GM10266 (cell line): ENCODE data around the gene S1PR4.
A peak's percentile ranks its signal among the peaks of the same experiment; 100 is the strongest.

Experiments
- DNase-seq: peaks from one replicate; pipeline ENCODE4 v3.0.0; 2012; ENCODE audit errors: extremely low spot score
- TF ChIP-seq, protein P1 (sequence below): IDR thresholded peaks from 2 replicates; pipeline ENCODE4 v1.5.1; 2012; ENCODE audit warnings: mild to moderate bottlenecking, low read depth; ENCODE audit not compliant: control insufficient read depth, insufficient read depth; ENCODE audit errors: missing control alignments

Gene S1PR4

DNA sequence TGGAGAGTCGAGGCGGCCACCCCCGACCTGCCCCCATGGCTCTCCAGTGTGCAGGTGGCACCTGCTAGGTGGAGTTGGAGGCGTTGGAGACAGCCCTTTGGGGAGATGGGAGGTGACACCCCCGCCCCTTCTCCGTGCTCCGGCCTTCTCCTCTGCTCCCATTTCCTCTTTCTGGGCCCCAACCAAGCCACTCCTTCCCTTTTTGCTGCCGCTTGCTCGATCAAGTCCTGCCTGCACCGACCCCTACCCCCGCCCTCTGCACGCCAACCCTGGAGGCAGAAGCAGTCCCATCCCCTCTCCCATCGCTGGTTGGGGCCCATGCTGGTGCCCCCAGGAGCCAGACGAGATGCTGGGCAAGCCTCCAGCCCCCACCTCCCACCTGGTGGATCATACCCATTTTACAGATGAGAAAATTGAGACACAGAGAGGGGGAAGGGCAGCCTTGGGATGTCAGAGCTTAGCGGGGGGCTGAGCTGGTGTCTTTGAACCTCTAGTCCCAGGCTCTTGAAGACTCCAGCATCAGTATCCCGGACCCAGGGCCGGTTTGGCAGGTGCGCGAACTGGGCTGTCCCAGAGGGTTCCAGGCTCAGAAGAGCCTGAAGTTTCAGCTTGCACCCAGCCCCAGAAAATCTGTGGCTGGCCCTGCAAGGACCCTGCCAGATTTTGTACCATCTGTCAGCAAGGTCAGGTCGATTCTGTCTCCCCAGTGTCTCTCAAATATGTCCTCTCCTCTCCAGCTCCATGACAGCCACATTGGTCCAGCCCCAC lies 32.5 kb upstream of the S1PR4 start:
- DNase-seq, result no peak
- TF ChIP-seq, protein P1, sequence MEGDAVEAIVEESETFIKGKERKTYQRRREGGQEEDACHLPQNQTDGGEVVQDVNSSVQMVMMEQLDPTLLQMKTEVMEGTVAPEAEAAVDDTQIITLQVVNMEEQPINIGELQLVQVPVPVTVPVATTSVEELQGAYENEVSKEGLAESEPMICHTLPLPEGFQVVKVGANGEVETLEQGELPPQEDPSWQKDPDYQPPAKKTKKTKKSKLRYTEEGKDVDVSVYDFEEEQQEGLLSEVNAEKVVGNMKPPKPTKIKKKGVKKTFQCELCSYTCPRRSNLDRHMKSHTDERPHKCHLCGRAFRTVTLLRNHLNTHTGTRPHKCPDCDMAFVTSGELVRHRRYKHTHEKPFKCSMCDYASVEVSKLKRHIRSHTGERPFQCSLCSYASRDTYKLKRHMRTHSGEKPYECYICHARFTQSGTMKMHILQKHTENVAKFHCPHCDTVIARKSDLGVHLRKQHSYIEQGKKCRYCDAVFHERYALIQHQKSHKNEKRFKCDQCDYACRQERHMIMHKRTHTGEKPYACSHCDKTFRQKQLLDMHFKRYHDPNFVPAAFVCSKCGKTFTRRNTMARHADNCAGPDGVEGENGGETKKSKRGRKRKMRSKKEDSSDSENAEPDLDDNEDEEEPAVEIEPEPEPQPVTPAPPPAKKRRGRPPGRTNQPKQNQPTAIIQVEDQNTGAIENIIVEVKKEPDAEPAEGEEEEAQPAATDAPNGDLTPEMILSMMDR, result no peak

DNA sequence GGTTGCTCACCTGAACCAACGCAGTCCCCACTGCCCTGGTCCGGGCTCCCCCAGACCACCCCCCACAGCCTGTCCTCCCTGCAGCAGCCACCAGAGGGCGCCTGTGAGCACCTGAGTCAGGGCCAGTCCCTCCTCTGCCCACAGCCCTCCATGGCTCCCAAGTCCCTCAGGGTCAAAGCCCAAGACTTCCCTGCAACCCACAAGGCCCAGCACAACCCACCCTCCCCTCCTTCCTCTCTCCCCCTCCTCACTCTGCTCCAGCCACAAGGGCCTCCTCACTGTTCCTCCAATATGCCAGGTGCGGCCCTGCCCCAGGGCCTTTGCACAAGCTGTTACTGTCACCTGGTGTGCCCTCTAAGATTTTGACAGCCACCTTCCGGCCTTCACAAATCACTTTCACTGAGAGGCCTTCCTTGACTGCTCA lies 31.9 kb upstream of the S1PR4 start:
- no peak for DNase-seq
- TF ChIP-seq, protein P1, result peak; percentile 81

DNA sequence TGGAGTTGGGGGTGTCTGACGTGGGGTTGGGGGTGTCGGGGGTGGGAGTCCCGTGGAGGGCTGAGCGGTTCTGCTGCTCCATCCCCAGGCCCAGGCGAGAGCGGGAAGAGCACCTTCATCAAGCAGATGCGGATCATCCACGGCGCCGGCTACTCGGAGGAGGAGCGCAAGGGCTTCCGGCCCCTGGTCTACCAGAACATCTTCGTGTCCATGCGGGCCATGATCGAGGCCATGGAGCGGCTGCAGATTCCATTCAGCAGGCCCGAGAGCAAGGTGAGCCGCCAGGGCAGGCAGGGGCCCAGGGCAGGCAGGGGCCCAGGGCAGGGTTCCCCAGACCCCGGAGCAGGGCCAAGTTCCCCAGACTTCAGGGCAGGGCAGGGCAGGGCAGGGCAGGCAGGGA lies 30.1 kb upstream of the S1PR4 start:
- TF ChIP-seq, protein P1, result no peak
- no peak for DNase-seq

DNA sequence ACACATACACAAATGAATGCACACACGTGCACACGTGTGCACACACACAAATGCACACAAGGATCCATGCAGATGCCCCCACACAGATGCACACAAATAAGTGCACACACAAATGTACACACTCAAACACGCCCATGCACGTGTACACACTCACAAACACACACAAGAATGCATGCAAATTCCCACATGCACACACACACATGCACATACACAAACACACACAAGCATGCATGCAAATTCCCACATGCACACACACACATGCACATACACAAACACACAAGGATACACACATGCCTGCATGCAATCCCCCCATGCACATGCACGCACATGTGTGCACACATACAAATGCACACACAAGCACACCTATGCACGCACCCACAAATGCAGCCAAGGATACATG lies 29.5 kb upstream of the S1PR4 start:
- DNase-seq, result no peak
- TF ChIP-seq, protein P1, result no peak

DNA sequence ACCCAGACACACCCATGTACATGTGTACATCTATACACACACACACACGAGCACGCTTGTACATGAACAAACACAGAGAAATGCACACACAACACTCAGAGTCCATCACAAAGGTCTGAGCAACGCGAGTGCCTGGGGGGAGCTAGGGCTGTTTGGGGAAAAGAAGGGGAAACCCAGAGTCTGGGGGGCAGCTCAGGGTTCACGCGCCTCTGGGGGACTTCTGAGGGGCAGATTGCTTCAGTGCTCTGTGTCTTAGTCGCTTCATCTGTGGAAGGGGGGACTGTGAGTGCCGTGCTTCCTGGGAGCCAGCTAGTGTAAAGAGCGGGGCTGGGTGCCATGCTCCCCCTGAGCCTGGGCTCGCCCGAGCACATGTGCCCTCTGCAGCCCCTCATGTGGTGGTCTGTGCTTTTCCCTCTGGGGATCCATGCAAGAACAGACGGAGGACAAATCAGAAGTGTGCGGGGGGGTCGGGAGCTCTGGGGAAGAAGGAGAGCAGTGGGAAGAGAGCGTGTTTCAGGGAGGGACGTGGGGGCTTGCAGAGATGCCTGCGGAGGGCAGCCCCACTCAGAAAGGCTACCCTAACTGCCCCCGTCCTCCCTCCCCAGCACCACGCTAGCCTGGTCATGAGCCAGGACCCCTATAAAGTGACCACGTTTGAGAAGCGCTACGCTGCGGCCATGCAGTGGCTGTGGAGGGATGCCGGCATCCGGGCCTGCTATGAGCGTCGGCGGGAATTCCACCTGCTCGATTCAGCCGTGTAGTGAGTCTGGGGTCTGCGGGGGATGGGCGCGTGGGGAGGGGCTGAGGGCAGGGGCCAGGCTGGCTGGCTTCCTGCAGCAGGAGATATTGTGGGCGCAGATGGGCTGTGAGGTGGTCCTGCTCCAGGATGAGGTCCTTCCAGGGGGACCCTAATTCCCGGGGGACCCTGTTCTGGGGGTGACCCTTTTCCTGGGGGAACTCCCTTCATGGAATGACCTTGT lies 28.8 kb upstream of the S1PR4 start:
- TF ChIP-seq, protein P1, result no peak
- DNase-seq, result no peak

DNA sequence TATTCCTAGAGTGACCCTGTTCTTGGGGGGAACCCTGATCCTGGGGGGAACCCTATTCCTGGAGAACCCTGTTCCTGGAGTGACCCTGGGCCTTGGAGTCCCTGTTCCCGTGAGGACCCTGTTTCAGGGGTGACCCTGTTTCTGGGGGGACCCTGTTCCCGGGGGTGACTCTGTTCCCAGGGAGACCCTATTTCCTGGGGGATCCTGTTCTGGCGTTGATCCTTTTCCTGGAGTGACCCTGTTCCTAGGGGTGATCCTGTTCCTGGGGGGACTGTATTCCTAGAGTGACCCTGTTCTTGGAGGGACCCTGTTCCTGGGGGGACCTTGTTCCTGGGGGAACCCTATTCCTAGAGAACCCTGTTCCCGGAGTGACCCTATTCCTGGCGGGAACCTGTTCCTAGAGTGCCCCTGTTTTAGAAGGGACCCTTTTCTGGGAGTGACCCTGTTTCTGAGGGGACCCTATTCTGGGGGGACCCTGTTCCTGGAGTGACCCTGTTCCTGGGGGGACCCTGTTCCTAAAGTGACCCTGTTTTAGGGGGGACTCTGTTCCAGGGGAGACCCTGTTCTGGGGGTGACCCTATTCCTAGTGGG lies 27.7 kb upstream of the S1PR4 start:
- TF ChIP-seq, protein P1, result no peak
- DNase-seq, result no peak
